Forelimb muscle (tissue), 1 donor: ENCODE results near the gene DENND2A. TPM values are rescaled to one million over a fixed set of nuclear protein-coding genes. Genes with fewer than 3 reads are reported as not detected.

Experiments
- polyA plus RNA-seq: library from polyadenylated mRNA; unstranded; fragments of 120-200 nt; gene quantifications from one replicate; pipeline ENCODE4 v1.2.1, GENCODE V29; 2013; ENCODE audit not compliant: insufficient read length

DENND2A gene
- polyA plus RNA-seq, 1 donor = 41.9 TPM

Other genes starting within 250 kb of the DENND2A start
- 26.4 TPM for gene SLC37A3, start 242.3 kb downstream of the DENND2A start, polyA plus RNA-seq
- gene RAB19, start 236.8 kb downstream of the DENND2A start, polyA plus RNA-seq = not detected
- 83.4 TPM for gene MKRN1, start 161.3 kb downstream of the DENND2A start, polyA plus RNA-seq
- 10.1 TPM for gene ADCK2, start 32.1 kb upstream of the DENND2A start, polyA plus RNA-seq
- 162 TPM for gene NDUFB2, start 55.9 kb upstream of the DENND2A start, polyA plus RNA-seq